Mesenchymal stem cell (in vitro differentiated cells and primary cell): ENCODE results near the gene RASA2.

Experiments
- DNase-seq: peaks from one replicate; pipeline ENCODE4 v3.0.0-alpha.2; 2013
- H2AFZ ChIP-seq: one replicate; pipeline ENCODE4 v1.6.1; 2013; ENCODE audit warnings: low read depth, mild to moderate bottlenecking, control low read depth, inconsistent platforms, low read length, moderate library complexity
- H2AK5ac ChIP-seq: 2 replicates; pipeline ENCODE4 v1.6.1; 2013; ENCODE audit warnings: low read length, moderate library complexity, mild to moderate bottlenecking, inconsistent platforms; ENCODE audit not compliant: severe bottlenecking
- H2BK120ac ChIP-seq: one replicate; pipeline ENCODE4 v1.6.1; 2013; ENCODE audit warnings: low read depth, mild to moderate bottlenecking, inconsistent platforms, low read length, moderate library complexity
- H2BK12ac ChIP-seq, 2 experiments: one replicate each; pipeline ENCODE4 v1.6.1; 2013; ENCODE audit warnings: inconsistent platforms in 2 of 2, low read length in 2 of 2, mild to moderate bottlenecking in 2 of 2, moderate library complexity in 2 of 2, control low read depth in 1 of 2
- H2BK15ac ChIP-seq: one replicate; pipeline ENCODE4 v1.6.1; 2013; ENCODE audit warnings: mild to moderate bottlenecking, low read depth, inconsistent platforms; ENCODE audit not compliant: poor library complexity, severe bottlenecking
- H2BK5ac ChIP-seq: 2 replicates; pipeline ENCODE4 v1.6.1; 2013; ENCODE audit warnings: low read depth, mild to moderate bottlenecking, low read length, control low read depth, inconsistent platforms; ENCODE audit not compliant: poor library complexity, severe bottlenecking
- H3K14ac ChIP-seq, 2 experiments: one replicate each; pipeline ENCODE4 v1.6.1; 2013; ENCODE audit warnings: inconsistent platforms in 2 of 2, low read length in 2 of 2, control low read depth in 1 of 2, mild to moderate bottlenecking in 1 of 2, moderate library complexity in 1 of 2
- H3K18ac ChIP-seq, 2 experiments: one replicate each; pipeline ENCODE4 v1.6.1; 2013; ENCODE audit warnings: inconsistent platforms in 2 of 2, low read length in 2 of 2, control low read depth in 1 of 2, low read depth in 1 of 2, mild to moderate bottlenecking in 1 of 2
- H3K23ac ChIP-seq, 2 experiments: one replicate each; pipeline ENCODE4 v1.6.1; 2013; ENCODE audit warnings: inconsistent platforms in 2 of 2, low read length in 2 of 2, mild to moderate bottlenecking in 2 of 2, moderate library complexity in 2 of 2, control low read depth in 1 of 2
- H3K27ac ChIP-seq: 2 replicates; pipeline ENCODE4 v1.5.1; 2013; ENCODE audit warnings: mild to moderate bottlenecking, moderate library complexity, low read length, control low read depth, inconsistent platforms; ENCODE audit not compliant: poor library complexity, severe bottlenecking
- H3K27me3 ChIP-seq, 2 experiments: 2 replicates each; pipeline versions ENCODE4 v1.6.1 to v1.7.0; 2013; ENCODE audit warnings: low read length in 2 of 2, mild to moderate bottlenecking in 2 of 2, moderate library complexity in 2 of 2, control low read depth in 1 of 2, inconsistent platforms in 1 of 2; ENCODE audit not compliant: control insufficient read depth in 1 of 2, insufficient read depth in 1 of 2
- H3K36me3 ChIP-seq, 2 experiments: 2 replicates each; pipeline versions ENCODE4 v1.6.1 to v1.7.0; 2013; ENCODE audit warnings: low read length in 2 of 2, control low read depth in 1 of 2, inconsistent platforms in 1 of 2, low read depth in 1 of 2, mild to moderate bottlenecking in 1 of 2; ENCODE audit not compliant: insufficient read depth in 2 of 2, control insufficient read depth in 1 of 2
- H3K4ac ChIP-seq, 2 experiments: one replicate each; pipeline ENCODE4 v1.6.1; 2013; ENCODE audit warnings: inconsistent platforms in 2 of 2, low read length in 2 of 2, mild to moderate bottlenecking in 2 of 2, moderate library complexity in 2 of 2, control low read depth in 1 of 2, low read depth in 1 of 2
- H3K4me1 ChIP-seq: 2 replicates; pipeline ENCODE4 v1.6.1; 2013; ENCODE audit warnings: low read depth, low read length, control low read depth; ENCODE audit not compliant: control insufficient read depth, insufficient read depth
- H3K4me2 ChIP-seq: 2 replicates; pipeline ENCODE4 v1.6.1; 2013; ENCODE audit warnings: low read length, mild to moderate bottlenecking, inconsistent platforms; ENCODE audit not compliant: poor library complexity, severe bottlenecking
- H3K4me3 ChIP-seq, 2 experiments: 2 replicates each; pipeline versions ENCODE4 v1.5.1 to v1.7.0; 2013; ENCODE audit warnings: low read length in 2 of 2, mild to moderate bottlenecking in 2 of 2, control low read depth in 1 of 2, low read depth in 1 of 2; ENCODE audit not compliant: insufficient read depth in 1 of 2
- H3K79me1 ChIP-seq: replicated peaks from 2 replicates; pipeline ENCODE4 v1.6.1; 2013; ENCODE audit warnings: mild to moderate bottlenecking, control low read depth, low read length, inconsistent platforms; ENCODE audit not compliant: poor library complexity, severe bottlenecking
- H3K9ac ChIP-seq: 2 replicates; pipeline ENCODE4 v1.7.0; 2013; ENCODE audit warnings: mild to moderate bottlenecking, low read length, moderate library complexity
- H3K9me3 ChIP-seq: 2 replicates; pipeline ENCODE4 v1.7.0; 2013; ENCODE audit warnings: mild to moderate bottlenecking, low read length; ENCODE audit not compliant: control insufficient read depth
- H4K8ac ChIP-seq: one replicate; pipeline ENCODE4 v1.6.1; 2013; ENCODE audit warnings: inconsistent platforms, mild to moderate bottlenecking, low read length, moderate library complexity
- H4K91ac ChIP-seq: one replicate; pipeline ENCODE4 v1.6.1; 2013; ENCODE audit warnings: mild to moderate bottlenecking, low read length, inconsistent platforms
- WGBS: methylation state at CpG from one replicate; pipeline ENCODE4 v1.1.7; 2013; ENCODE audit warnings: mixed read lengths; 5-methylcytosine and 5-hydroxymethylcytosine counted together

The RASA2 gene

DNA sequence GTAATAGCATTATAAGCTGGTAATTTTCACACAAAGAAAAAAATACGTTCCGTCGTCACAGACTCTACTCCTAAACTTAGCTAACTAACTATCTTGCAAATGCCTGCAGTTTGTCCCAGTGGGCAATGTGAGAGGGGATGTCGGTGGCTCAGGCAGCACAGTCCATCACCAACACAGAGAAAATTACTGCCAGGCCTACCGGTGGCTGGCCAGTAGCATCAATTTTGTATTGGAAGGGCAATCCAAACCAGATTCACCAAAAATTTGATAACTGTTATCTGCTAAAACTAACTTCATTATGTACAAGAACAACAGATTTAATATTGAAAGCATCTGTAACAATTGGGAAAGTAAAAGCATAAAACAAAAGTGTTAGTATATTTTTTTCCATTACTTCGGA lies 37.4 kb upstream of the RASA2 start:
- no peak overlapping the region for H4K91ac ChIP-seq
- H3K9ac ChIP-seq = peak overlapping the region; percentile 52
- no peak overlapping the region for H2BK120ac ChIP-seq
- no peak overlapping the region for H4K8ac ChIP-seq
- peaks cover 18% of the 10 kb centered on the region for H3K79me1 ChIP-seq
- 87% methylated on average over 5 of the region's 6 CpGs for WGBS
- no peak overlapping the region for H2BK15ac ChIP-seq
- H3K14ac ChIP-seq = no peak overlapping the region
- H3K27me3 ChIP-seq = no peaks in the 10 kb centered on the region
- no peaks in the 10 kb centered on the region for H3K9me3 ChIP-seq
- no peak overlapping the region for H3K23ac ChIP-seq
- no peak for DNase-seq
- H3K36me3 ChIP-seq = peaks cover 11 to 48% of the 10 kb centered on the region in 2 experiments
- no peak overlapping the region for H3K4me3 ChIP-seq
- H3K4me2 ChIP-seq = no peak overlapping the region
- H2AK5ac ChIP-seq = no peak overlapping the region
- no peak overlapping the region for H2AFZ ChIP-seq
- no peak overlapping the region for H3K27ac ChIP-seq
- no peak overlapping the region for H2BK5ac ChIP-seq
- H3K4me1 ChIP-seq = no peaks in the 10 kb centered on the region
- no peak overlapping the region for H3K4ac ChIP-seq
- H2BK12ac ChIP-seq = no peak overlapping the region
- no peak overlapping the region for H3K18ac ChIP-seq

DNA sequence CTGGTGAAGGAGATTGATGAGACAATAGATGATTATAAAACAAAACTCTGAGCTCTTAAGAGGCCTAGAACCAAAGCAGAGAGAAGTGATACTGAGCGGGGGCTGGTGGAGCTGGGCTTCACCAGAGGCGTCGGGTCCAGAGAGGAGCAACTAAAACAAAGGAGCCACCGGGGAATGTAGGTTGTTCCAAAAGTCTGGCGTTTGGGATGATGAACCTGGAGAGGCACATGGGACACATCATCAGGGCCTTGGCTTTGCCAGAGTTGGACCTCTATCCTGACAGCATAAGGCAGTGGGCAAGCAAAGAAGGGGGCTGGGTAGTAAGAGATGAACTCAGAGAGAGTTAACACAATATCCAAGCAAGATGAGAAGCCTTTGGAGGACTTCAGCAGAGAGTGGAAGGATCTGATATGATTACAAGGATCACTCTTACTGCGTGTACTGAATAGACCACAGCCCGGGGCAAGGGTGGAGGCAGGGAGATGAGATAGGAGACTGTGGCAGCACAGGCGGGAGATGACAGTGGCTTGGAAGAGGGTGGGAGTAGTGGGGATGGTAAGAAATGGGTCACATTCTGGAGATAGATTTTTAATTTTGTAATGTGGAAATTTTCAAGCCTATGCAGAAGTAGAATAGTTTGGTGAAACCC lies 36.0 kb upstream of the RASA2 start:
- Histone ChIP-seq H3K4me1 (peaks cover 3% of the 10 kb centered on the region), H4K91ac (no peak overlapping the region), H3K18ac (no peak overlapping the region), H2AK5ac (no peak overlapping the region), H3K4me3 (no peak overlapping the region), H3K23ac (no peak overlapping the region), H3K79me1 (peaks cover 8% of the 10 kb centered on the region), H3K14ac (no peak overlapping the region), H3K4ac (no peak overlapping the region), H3K9ac (peak overlapping the region; percentile 61), H3K4me2 (no peak overlapping the region), H2BK12ac (peak overlapping the region in 1 of 2 experiments; percentile 26), H3K27ac (no peak overlapping the region), H3K36me3 (peaks cover 0 to 33% of the 10 kb centered on the region in 2 experiments), H2AFZ (no peak overlapping the region), H3K27me3 (no peaks in the 10 kb centered on the region), H2BK120ac (no peak overlapping the region), H2BK15ac (no peak overlapping the region), H4K8ac (no peak overlapping the region), H3K9me3 (no peaks in the 10 kb centered on the region), H2BK5ac (no peak overlapping the region)
- 92% methylated on average over 8 of the region's 8 CpGs for WGBS
- DNase-seq = no peak

DNA sequence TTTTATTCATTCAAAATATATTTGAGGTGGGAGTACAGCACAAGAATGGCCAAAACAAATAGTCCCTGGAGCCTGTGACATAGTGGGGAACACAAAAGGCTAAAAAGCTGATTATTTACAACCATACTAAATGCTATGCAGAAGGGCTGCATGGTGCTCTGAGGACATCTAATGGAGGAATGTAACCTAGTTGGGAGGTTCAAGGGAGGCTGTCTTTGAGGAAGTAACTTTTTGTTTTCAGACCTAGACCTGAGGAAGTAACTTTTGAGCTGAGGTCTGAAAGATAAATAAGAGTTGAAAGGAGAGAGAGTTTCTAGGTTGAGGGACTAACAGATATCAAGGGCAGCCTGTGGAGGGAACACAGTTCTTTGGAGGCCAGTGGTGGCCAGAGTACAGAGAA lies 34.8 kb upstream of the RASA2 start:
- no peak overlapping the region for H2AK5ac ChIP-seq

DNA sequence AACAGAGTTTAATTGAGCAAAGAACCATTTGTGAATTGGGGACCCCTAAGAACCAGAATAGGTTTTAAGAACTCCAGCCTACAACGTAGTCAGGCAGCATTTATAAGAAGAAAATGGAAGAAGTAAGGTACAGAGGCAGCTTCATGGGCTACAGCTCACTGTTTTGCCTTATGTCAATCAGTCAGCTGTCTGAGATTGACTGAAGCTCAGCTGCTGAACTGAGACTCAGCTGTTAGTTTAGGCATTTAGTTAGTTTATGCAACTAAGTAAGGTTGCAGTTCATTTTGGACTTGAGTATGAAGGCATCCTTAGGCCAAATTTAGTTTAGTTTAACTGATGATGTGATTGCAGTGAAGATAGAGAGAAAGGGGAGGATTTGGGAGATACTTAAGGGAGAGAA lies 34.1 kb upstream of the RASA2 start:
- Histone ChIP-seq H3K4me3 (no peak overlapping the region), H3K36me3 (peaks cover 0 to 14% of the 10 kb centered on the region in 2 experiments), H3K27ac (no peak overlapping the region), H2BK15ac (no peak overlapping the region), H2AK5ac (no peak overlapping the region), H2AFZ (no peak overlapping the region), H3K23ac (no peak overlapping the region), H3K9ac (peak overlapping the region; percentile 61), H3K79me1 (no peaks in the 10 kb centered on the region), H2BK120ac (no peak overlapping the region), H4K8ac (no peak overlapping the region), H2BK5ac (no peak overlapping the region), H3K14ac (no peak overlapping the region), H2BK12ac (no peak overlapping the region), H3K27me3 (no peaks in the 10 kb centered on the region), H3K9me3 (no peaks in the 10 kb centered on the region), H3K4me2 (no peak overlapping the region), H3K4ac (no peak overlapping the region), H3K18ac (no peak overlapping the region), H4K91ac (no peak overlapping the region), H3K4me1 (peaks cover 3% of the 10 kb centered on the region)
- DNase-seq = no peak
- WGBS = 92% methylated on average over 1 of the region's 1 CpG

More for the DNA sequence above, 34.8 kb upstream of the RASA2 start:
- Histone ChIP-seq H4K91ac (no peak overlapping the region), H2BK5ac (no peak overlapping the region), H3K4me1 (peaks cover 3% of the 10 kb centered on the region), H3K4ac (no peak overlapping the region), H3K27ac (no peak overlapping the region), H2BK12ac (no peak overlapping the region), H3K23ac (no peak overlapping the region), H3K4me2 (no peak overlapping the region), H3K36me3 (peaks cover 0 to 21% of the 10 kb centered on the region in 2 experiments), H2BK120ac (no peak overlapping the region), H2AFZ (no peak overlapping the region), H3K9me3 (no peaks in the 10 kb centered on the region), H3K79me1 (peaks cover 3% of the 10 kb centered on the region), H3K14ac (no peak overlapping the region), H2BK15ac (no peak overlapping the region), H3K9ac (peak overlapping the region; percentile 61), H3K27me3 (no peaks in the 10 kb centered on the region), H3K18ac (no peak overlapping the region), H4K8ac (no peak overlapping the region), H3K4me3 (no peak overlapping the region)
- DNase-seq = peak; percentile 73
